ENCODE measurements around the gene ZSCAN12.

Gene ZSCAN12

DNA sequence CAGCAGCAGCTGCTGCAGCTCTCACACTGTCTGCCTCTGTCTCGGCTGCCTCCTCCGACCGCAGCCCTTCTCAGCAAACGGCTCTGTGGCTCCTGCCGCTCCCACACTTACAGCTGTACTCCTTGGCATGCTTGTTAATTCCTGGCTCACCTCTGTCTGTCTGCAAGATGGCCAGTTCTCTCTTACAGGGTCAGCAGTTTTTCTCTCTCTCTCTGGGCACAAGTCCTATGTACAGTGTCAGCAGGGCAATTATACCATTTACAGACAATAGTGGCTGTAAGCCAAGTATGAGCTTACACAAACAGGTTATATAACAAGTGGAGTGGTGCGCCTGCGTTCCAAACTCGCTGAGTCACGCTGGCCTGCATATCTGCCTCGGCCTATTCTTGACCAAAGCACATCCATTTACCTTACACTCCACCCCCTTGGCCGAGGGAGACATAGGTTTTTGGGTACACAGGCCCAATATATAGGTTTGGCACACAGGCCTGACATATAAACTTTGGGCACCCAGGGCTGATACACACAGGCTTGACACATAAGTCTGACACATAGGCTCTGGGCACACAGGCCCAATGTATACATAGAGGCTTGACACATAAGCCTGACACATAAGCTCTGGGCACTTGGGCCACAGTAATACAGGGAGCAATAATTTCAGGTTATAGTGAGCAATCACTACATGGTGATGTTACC is 45.4 kb downstream of the ZSCAN12 start:
- no peak for DNase-seq

GRCh38 chr6:28353356-28353755 is 46.2 kb downstream of the ZSCAN12 start:
- DNase-seq, result no peak

GRCh38 chr6:28351493-28351925 is 48.0 kb downstream of the ZSCAN12 start:
- no peak for DNase-seq

GRCh38 chr6:28351087-28351486 is 48.5 kb downstream of the ZSCAN12 start:
- no peak for DNase-seq

DNA sequence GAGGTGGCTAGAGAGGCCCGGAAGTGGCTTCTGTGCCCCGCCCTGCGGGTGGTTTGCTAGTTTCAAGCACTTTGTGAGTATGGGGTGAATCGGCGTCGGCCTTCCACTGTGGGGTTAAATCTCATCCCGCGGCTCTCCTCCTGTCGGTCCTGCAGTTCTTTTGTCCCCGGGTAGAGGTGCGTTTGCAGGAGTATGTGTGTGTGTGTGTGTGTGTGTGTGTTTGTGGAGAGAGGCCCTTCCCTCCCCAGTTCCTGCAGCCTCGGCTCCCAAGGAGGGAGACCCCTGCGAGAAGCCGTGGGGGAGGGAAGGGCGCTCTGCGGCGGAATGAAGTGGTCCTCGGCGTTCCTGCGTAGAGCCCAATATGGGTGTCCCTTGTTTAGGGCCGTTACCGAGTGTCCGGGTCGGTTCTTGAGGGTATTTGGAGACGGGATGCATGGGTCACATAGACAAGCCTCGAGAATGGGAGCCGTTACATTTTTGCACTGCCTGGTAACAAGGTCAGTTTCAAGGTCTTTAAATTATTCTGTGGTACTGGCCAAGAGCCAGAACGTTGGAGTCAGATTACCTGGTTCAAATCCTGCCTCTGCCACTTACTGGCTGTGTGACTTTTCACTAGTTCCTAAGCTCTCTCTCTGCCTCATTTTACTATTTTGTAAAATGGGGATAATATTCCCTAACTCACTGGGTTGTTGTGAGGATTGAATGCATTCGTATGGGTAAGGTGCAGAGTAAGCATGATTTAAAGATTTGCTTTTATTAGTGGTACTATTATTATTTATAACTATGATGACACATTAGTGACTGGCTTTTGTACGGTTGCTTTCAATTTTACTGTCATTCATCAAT is 49.4 kb downstream of the ZSCAN12 start, which contains the start of gene ZKSCAN3:
Gene ZKSCAN3 (plus strand): TSS at position 56 of the 846 bp plus-strand sequence. CDS start 9,640 bp downstream, outside the sequence.
- DNase-seq, result peak; percentile 92

- DNase-seq, result no peak
These were observed 50.1 kb downstream of the ZSCAN12 start for GRCh38 chr6:28349344-28349891.

GRCh38 chr6:28347119-28347518 is 52.4 kb downstream of the ZSCAN12 start:
- DNase-seq, result no peak

- no peak for DNase-seq
These were observed 54.3 kb downstream of the ZSCAN12 start for GRCh38 chr6:28345201-28345600.

GRCh38 chr6:28343898-28344677 is 55.5 kb downstream of the ZSCAN12 start:
- no peak for DNase-seq

- no peak for DNase-seq
These were observed 59.0 kb downstream of the ZSCAN12 start for GRCh38 chr6:28340310-28341095.

- DNase-seq, result peak; percentile 43
These were observed 62.4 kb downstream of the ZSCAN12 start for GRCh38 chr6:28337121-28337520.

GRCh38 chr6:28336284-28337120 is 63.0 kb downstream of the ZSCAN12 start:
- no peak for DNase-seq

DNA sequence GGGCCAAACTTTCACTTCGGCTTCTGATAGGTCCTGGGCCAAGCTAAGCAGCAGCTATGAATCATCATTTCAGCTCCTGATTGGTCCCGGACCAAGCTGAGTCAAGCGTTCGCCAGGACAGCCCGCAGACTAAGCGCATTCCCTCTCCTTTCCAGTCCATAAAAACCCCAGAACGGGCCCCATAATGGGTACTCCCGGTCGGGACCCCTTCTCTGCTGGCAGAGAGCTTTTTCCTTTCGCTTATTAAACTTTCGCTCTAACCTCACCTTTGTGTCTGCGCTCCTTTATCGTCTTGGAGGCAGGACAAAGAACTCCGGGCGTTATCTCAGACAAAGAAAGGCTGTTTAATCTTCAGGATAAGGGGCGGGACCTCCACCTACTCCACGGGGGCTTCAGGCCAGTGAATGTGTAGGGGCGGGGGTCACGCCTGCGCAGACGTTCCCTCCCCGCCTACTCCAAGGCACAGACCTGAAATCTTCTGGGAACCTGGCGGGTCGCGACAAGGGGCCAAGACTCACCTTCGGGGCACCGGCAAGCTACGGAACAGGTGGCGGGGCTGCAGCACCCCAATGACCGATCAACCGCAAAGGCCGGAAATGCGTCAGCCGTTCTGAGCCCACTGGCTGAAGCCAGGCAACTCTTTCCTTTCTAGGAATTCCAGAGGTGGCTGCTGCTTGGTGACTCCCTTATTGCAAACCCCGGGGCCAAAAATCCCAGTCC is 63.8 kb downstream of the ZSCAN12 start, which contains the start of gene ZSCAN31:
Gene ZSCAN31 (minus strand): TSS at position 585 of the 720 bp plus-strand sequence. CDS start 6,465 bp downstream, outside the sequence.
- DNase-seq, result peak; percentile 99

- no peak for DNase-seq
These were observed 64.4 kb downstream of the ZSCAN12 start for GRCh38 chr6:28335040-28335563.

- DNase-seq, result peak; percentile 4
These were observed 65.1 kb downstream of the ZSCAN12 start for GRCh38 chr6:28334286-28335039.

- no peak for DNase-seq
These were observed 65.9 kb downstream of the ZSCAN12 start for GRCh38 chr6:28333599-28334018.

DNA sequence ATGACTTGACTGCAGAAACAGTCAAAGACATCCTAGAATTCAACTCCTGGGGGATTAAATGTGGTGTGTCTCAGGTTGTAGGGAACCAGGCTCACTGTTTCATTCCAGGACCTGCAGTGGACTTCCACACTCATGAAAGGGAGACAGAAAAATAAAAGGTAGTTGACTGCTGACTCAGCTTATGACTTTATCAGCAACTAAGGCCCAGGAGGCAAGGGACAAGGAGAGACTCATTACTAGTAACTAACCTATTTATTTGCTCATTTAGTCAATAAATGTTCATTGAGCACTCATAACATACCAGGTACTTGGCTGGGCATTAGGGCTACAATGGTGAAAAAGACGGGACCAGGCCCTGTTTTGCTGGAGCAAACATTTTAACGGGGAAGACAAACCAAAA is 66.5 kb downstream of the ZSCAN12 start:
- no peak for DNase-seq

DNA sequence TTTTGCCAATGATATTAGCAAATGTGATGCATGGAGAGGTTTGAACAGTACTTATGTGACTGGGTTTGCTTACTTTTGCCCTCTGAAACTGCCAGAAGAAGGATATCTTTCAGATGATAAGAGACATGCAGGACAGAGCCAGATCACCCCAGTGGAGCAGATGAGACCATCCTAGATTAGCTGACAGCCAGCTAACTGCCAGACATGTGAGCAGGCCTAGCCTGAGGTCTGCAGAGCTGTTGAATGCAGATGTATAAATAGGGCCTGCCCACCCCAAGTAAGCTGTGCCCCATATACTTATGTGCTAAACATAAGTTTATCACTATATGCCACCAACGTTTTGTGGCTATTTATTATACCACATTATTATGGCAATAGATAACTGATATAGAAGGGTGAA is 69.5 kb downstream of the ZSCAN12 start:
- no peak for DNase-seq

Measured in retina (tissue), 1 donor.